GM19043 (cell line): ENCODE data around the gene PTPN12.
"Not testable (repeated sequence)": the region's sequence is repeated elsewhere in the genome, so short reads cannot be mapped to it uniquely, and the experiment has no call there.

ENCODE experiments used
- ATAC-seq: cut with Tn5 transposase; IDR thresholded peaks from one replicate; pipeline ENCODE4 v1.9.1; 2021; ENCODE audit warnings: low read depth; ENCODE audit not compliant: unreplicated experiment

Gene PTPN12

DNA sequence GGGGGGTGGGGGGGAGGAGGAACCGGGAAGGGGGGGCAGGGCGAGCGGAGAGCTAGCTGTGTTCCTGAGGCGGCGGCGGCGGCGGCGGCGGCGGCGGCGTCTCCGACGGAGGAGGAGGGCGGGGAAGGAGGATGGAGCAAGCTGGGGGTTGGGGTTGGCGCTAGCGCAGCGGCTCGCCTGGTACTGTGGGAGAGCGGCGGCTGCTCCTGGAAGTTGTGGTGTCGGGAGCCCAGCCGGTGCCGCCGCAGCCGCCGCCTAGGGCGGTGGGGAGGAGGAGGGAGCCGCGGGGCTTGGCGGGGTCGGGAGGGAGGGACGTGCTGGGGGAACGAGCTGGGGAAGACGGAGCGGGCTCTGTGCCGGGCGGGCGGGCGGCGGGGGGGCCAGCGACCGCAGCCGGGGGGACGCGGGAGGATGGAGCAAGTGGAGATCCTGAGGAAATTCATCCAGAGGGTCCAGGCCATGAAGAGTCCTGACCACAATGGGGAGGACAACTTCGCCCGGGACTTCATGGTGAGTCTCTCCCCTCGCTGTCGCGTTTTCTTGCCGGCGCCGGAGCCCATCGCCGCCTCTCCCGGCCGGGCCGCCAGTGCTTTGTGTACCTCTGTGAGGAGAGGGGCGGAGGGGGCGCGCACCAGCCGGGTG lies at the start of gene PTPN12:
TSS of gene PTPN12 (plus strand) at position 160 of the 642 bp plus-strand sequence. CDS start at position 412, 252 bp downstream.
- peak; percentile 22 for ATAC-seq

DNA sequence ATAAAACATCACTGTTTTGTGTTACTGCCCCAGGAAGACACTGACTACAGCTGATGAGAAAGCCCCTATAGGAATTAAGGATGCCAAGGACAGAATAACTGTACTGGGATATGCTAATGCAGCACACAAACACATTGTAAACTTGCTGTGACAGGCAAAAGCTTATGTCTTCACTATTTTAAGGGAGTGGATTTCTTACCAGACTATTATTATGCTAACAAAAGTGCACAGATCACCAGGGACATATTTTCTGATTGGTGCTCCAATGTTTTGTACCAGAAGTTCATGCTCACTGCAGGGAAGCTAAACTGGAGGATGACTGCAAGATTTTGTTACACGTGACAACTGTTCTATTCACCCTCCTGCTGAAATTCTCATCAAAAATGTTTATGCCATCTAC lies 48.1 kb upstream of the PTPN12 start:
- no peak for ATAC-seq

DNA sequence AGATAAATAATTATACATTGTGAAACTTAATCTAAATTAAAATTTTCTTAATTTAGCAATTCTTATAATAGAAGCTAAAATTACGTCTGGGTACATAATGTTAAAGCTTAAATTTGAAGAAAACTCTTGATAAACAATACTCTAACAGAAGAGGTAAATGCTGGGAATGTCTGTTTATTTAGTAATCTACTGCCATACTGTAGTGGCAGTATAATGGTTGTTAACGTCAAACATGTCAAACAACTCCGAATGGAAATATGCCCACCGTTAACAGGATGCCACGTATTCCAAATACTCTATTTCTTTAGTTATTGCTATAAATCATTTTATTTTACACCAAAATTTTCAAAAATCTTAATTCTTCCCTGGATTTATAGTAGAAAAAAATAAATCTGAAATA lies 40.0 kb upstream of the PTPN12 start:
- ATAC-seq = no peak

DNA sequence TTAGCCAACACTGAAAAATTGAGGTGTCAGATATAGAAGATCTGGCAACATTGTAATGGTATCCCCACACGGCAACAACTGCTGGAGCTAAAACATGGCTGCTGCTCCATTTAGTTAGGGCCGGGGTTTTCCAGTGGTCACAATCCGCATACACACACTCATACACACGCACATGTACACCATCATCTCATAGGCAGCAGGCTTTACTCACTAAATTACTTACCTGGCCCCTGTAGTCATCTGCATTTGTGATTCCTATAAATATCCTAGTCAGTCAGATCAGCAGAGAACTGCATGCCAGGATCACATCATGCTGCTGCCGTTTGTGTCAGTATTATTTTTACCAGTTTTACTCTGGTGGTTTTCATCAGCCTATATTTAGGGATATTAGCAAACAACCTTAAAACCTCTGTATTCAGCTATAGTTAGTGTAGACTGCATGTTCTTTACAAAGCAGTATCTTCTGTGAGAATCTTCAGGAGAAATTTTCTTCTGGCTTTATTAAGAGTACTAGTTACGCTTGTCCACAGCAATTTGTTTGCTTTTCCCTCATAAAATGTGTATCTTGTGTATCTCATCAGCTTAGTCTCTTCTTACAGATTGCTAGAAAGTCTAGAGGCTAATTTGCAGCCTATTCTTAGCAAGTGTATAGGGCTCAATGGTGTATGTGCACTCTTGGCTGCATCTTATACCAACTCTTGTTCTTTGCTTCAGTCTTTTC lies 38.3 kb upstream of the PTPN12 start:
- ATAC-seq = no peak

DNA sequence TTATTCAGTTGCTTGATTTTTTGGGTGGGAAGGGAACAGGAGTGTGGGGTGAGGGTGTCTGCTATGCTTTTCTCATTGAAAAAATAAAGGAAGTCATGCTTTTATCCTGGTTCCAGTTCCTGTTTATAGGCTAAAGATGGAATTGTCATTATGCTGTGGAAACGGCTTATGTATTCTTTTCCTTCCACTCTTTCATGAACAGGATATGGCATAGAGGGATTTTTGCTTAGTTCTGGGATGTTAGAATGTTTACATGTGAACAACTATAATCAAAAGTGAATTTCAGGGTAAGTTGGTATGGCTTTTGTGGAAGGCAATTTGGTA lies 35.9 kb upstream of the PTPN12 start:
- no peak for ATAC-seq

DNA sequence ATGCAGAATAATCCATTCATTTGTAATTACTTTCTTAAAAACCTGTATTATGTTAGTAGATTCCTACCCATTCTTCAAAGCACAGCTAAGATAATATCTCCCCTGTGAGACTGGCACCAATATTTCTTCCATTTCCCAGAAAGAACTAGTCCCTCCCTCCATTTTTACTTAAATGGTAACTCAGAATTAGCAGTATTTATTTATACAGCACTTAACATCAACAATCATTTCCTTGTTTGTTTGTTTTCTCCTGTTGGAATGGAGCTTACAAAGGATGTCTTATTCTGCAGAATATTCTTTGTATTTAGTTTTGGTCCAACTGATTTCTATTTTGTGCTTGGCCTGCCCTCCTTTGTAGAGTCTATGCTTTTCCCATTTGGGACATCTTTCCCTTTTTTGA lies 32.1 kb upstream of the PTPN12 start:
- ATAC-seq = no peak

DNA sequence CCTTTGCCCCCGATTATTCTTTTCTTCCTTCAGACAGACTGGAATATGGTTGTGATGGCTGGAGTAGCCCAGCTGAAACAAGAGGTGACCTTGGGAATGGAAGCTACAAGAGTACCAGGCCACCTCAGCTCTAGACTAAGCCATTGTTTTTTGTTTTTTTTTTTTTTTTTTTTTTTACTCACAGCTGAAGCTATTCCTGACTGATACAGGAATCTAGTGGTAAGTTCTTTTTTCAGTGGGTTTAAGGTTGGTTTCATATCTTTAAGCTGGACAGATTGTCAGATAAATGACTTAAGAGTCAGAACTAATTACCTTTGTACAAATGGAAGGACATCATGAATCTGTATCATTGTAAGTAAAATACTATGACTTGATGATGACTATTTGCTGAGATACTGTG lies 30.2 kb upstream of the PTPN12 start:
- ATAC-seq = no peak

DNA sequence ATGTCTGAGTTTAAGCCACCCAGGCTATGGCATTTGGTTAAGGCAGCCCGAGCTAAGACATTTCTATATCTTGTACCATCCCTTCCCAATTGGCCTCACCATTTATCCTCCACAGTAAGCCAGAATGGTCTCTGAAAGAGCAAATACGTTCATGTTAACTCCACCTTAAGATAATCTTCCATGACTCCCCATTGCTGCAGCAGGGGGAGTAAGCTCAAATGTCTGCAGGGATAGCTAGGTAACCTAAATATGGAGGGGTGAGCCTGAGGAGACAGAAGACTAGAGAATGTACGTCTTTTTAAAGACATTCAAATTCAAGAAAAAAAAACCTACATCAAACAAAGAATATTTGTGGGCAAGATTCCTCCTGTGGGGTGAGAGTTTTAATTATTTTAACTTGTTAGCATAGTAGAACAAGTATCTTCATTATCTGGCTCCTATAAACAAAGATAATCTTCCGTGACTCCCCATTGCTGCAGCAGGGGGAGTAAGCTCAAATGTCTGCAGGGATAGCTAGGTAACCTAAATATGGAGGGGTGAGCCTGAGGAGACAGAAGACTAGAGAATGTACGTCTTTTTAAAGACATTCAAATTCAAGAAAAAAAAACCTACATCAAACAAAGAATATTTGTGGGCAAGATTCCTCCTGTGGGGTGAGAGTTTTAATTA lies 24.0 kb upstream of the PTPN12 start:
- not testable (repeated sequence) for ATAC-seq

DNA sequence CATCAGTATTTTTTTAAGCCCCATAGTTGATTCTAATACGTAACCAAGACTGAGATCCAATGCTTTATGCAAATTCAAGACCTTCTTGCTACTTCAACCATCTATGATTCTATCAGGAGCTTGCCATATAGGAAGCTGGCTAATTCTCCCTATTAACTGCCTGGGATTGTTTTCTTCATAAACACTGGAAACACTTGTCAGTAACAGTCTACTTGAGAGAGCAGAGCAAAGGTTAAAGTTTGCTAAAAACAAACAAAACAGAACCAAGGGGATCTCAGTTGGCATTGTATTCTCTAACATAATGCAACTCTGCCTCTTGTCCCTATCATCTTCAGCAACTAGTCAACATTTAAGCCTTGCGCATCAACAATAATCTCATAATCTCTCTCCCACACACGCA lies 21.0 kb upstream of the PTPN12 start:
- no peak for ATAC-seq

DNA sequence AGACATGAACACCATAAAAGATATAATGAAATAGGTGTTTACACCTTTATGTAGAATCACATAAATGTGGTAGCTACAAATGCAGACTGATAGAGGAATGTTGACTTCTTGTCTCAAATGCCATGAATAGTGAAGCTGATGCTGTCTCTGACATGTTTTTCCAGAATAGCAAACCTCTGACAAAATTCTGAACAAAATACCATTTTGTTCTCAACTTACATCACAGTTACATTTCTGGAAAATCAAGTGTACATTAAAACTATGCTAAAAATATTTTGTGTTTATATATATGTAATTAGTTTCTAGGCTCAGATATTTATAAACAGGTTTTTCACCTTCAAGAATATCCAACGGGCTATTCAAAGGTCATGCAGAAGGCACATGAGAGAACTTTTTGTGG lies 16.8 kb upstream of the PTPN12 start:
- ATAC-seq = no peak

DNA sequence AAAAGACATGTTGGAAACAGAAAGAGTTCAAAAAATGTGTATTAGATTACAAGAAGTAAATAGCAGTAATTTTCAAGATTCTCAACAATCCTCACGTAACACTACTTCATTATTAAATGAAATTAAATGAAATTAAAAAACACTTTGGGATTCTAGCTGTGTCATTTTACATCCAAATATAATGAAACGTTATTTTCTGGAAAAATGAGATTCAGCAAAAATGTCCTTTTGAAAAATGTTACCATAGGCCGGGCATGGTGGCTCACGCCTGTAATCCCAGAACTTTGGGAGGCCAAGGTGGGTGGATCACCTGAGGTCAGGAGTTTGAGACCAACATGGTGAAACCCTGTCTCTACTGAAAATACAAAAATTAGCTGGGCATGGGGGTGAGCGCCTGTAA lies 15.6 kb upstream of the PTPN12 start:
- ATAC-seq = not testable (repeated sequence)

DNA sequence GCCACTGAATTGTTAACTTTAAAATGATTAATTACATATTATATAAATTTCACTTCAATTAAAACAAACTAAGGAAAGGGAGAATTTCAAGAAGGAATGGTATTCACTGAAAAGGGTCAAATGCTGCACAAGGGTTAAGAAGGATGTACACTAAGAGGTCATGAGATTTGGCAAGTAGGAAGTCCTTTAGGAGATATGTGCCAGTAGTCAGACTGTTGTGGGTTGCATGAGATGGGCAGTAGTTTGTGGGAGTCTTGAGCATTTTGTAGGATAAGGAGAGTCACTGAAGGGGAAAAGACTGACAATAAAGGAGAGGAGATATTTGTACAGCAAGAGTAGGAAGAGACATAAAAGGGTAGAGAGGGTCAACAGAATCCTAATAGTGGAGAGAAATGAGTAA lies 12.4 kb upstream of the PTPN12 start:
- ATAC-seq = no peak

DNA sequence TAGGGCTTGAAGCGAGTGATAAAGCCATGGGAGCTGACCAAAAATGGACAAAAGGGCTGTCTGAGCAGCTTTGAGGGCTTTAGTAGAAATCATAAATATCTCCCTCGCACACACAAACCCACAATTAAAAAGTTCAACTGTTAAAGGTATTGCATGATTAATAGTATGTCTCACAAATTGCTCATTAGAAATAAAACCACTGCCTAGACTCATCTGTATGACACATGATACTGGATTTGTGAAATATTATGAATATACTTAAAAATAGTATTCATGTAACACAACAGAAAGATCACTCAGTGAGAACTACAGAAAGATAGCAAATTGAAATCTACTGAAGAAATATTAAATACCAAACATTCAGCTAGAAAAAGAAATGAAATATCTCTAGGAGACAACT lies 11.9 kb upstream of the PTPN12 start:
- ATAC-seq = no peak

DNA sequence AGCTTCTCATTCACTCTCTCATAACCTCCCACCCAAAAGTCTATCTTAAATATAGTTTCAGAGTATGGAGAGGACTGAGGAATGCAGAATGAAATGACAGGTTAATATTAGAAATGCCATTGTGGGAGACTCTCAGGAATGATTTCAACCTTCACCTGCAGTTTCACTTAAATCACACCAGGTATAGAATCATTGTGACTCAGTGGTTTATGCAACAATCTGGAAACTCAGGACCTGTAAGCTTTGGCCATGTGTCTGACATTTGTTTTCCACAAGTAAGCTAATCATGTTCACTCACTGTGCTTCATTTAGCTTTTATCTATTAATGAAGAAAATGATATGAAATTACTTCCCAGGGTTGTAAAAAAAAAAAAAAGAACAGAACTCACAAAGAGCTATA lies 8.7 kb upstream of the PTPN12 start:
- no peak for ATAC-seq

DNA sequence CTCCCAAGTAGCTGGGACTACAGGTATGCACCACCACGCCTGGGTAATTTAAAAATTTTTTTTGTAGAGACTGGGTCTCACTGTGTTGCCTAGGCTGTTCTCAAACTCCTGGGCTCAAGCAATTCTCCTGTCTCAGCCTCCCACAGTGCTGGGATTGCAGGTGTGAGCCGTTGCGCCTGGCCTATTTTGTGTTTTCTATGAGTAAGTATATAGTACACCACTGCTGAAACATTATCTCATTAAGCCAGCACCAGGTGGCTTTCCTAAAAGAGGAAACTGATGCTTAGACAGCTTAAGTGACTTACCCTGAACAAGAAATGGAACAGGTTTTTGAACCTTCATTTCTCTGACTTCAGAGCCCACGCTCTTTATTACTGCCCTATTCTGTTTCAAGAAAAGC lies 7.8 kb upstream of the PTPN12 start:
- no peak for ATAC-seq

DNA sequence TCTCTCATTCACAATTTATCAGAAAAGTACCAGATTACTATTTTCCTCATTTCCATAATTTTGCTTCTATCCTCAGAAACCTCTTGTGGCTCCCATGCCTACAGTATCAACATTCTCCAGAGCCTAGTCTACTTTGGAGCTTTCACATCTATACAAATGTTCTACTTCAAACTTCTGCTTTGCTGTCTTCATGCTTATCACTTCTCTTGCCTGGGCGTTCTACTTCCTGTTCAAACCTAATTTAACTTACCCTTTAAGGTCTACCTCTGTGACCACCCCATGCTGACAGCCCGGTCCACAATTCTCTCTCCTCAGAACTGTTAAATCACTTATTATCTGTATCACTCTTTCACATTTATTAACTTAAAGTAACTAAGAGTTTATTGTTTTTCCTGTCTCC lies 6.1 kb upstream of the PTPN12 start:
- ATAC-seq = peak; percentile 70

DNA sequence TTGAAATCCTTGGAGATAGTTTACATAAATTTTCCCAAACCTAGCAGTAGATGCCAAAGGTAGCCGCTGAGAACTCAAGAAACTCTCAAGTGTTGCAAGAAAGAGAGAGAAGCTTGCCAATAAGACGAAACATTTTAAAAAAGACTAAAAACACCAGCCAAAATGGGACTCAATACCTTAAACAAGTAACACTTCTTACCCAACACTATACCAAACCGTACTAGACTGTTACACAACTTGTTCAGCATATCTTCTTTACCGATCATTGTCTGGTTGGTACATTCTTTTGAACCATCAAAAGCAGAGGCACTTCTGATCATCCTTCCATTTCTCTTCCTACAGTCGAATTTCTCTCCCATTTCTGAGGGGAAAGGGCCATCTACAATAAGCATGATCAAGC lies 4.8 kb upstream of the PTPN12 start:
- ATAC-seq = no peak

DNA sequence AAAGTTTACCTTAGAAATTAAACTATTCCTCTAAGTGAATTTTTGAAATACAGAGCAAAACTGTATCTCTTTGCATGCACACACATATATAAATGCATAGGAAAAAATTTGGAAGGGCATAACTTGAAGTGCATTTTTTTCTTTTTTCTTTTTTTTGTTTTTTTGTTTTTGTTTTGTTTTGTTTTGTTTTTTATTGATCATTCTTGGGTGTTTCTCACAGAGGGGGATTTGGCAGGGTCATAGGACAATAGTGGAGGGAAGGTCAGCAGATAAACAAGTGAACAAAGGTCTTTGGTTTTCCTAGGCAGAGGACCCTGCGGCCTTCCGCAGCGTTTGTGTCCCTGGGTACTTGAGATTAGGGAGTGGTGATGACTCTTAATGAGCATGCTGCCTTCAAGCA lies 4.4 kb upstream of the PTPN12 start:
- not testable (repeated sequence) for ATAC-seq

DNA sequence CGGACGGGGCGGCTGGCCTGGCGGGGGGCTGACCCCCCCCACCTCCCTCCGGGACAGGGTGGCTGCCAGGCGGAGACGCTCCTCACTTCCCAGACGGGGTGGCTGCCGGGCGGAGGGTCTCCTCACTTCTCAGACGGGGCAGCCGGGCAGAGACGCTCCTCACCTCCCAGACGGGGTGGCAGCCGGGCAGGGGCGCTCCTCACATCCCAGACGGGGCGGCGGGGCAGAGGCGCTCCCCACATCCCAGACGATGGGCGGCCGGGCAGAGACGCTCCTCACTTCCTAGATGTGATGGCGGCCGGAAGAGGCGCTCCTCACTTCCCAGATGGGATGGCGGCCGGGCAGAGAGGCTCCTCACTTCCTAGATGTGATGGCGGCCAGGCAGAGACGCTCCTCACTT lies 3.0 kb upstream of the PTPN12 start:
- ATAC-seq = not testable (repeated sequence)

DNA sequence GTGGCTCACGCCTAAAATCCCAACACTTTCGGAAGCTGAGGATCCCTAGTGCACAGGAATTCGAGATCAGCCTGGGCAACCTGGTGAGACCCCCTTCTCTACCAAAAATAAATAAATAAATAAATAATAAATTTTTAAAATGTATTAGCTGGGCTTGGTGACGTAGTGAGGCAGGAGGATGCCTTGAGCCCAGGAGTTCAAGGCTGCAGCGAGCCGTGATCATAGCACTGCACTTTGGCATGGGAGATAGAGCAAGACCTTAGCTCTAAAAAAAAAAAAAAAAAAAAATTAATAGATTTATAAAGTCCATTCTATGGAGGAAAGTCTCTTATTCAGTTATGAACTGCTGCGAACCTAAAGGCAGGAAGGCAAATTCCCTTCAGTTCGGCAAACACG lies 1.1 kb upstream of the PTPN12 start:
- no peak for ATAC-seq

DNA sequence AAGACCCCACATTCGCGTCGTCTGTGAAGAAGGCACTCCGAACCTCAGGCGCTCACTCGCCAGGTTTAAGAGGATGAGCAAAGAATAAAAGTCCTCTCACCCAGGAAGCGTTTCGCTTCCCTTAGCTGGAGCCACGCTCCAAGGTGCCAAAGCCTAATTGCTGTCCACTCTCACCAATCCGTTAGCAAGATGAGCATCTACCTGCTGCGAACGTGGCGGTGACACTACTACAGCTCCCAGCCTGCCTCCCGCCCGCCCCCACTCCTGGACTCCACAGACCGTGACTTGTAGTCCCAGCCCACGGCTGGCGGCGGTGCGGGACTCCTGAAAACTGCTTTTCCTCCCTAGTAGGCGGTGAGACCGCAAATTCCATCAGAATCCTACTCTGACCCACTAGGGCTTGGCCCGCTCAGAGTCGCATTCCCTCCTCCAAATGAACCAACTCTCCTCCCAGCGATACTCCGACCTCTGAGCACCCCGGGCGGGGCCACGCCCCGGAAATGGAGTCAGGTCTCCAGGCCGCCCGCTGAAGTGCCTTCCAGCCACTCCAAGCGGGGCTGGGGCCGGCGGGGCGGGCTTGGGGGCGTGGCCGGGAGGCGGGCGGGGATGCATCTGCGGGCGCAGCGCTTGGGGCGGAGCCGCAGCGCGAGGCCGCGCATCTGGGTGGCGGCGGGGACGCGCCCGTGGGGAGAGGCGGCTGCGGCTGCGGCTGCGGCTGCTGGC lies 521 bp upstream of the PTPN12 start:
- ATAC-seq = peak; percentile 95
